HG02678 (cell line): ENCODE measurements around the gene GALNT17.

Experiments
- ATAC-seq: cut with Tn5 transposase; IDR thresholded peaks from one replicate; pipeline ENCODE4 v1.9.1; 2021; ENCODE audit warnings: mild to moderate bottlenecking, moderate library complexity; ENCODE audit not compliant: unreplicated experiment

GALNT17 gene

DNA sequence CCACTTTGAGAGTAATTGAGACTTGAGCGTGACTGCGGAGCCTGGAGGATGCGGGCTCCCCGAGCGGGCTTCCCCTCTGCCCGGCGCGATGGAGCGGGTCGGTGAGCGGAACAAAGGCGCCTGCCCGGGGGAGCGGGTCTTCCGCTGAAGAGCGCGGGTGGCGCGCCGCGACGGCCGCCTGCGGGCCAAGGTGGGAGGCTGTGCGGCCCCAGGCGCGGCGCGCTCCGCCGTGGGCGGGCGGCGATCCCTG, at the start of gene GALNT17:
GALNT17 (plus strand) TSS at position 18 of the 250 bp plus-strand sequence.
- ATAC-seq: no peak

- no peak for ATAC-seq
Measured at GRCh38 chr7:71095266-71095860, 36.6 kb upstream of the GALNT17 start.

- ATAC-seq: no peak
Measured at GRCh38 chr7:71096351-71096750, 35.6 kb upstream of the GALNT17 start.

- no peak for ATAC-seq
Measured at GRCh38 chr7:71106226-71106625, 25.7 kb upstream of the GALNT17 start.

- ATAC-seq: no peak
Measured at GRCh38 chr7:71112436-71112835, 19.5 kb upstream of the GALNT17 start.

DNA sequence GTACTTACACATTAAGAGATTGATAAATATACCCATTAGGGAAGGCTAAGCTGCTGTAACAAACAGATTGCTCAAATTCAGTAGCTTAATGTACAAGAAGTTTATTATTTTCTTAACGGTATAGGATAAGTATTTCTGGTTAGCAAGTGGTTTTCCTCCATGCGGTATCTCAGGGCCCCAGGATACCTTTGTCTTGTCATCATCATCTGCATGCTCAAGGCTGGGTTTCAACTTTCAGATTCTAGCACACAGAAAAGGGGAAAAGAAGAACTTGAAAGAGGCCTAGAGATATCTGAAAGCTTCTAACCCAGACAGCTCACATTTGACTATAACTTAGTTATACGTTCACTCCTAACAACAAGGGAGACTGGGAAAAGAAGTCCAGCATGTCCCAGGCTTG, 11.8 kb upstream of the GALNT17 start:
- no peak for ATAC-seq

DNA sequence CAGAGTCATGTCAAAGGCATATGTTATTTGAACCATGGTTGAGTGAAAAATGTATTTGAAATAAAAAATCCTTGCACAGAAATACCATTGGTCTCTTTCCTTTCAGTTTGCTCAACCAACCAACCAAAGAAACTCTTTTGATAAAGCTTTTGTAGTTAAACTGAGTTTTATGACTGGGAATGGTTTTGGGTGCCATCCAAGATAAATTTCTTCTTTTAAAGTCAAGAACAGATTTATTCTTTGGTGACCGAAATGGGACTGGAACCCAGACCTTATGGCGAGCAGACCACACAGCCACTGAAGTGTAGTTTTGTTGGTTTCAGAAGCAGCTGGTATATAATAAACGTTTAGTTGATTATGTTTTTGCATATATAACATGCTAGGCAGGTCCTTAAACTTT, 2.8 kb upstream of the GALNT17 start:
- ATAC-seq: no peak

DNA sequence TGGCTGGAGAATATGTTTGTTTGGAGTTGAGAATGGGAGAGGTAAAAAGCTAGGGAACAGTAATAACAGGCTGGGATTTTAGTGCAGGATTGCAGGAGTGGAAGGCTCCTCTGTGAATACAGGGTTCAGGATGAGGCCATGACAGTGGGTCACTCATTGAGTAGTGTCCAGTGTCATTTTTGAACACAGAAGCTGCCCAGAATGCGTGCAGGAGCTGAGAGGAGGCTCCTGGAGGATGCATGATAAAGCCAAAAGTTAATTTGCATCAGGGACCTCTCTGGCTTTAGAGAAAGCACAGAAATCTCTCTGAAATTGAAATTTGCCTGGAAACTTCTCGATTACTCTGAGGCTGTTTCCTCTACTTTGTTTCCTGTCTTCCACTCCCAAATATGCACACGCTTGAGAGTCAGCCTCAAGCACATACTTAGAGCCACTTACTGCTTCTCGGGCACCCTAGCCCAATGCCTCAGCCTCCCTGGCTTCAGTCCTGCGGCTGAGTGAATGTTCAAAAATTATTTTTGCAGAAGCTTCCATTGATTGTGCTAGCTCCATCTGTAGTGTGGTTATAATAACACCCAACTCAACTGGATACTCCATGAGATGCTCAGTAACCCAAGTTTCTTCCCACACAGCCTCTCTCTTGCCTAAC, 1.8 kb upstream of the GALNT17 start:
- ATAC-seq: no peak

- ATAC-seq: no peak
Measured at GRCh38 chr7:71131256-71132126, 453 bp upstream of the GALNT17 start.

DNA sequence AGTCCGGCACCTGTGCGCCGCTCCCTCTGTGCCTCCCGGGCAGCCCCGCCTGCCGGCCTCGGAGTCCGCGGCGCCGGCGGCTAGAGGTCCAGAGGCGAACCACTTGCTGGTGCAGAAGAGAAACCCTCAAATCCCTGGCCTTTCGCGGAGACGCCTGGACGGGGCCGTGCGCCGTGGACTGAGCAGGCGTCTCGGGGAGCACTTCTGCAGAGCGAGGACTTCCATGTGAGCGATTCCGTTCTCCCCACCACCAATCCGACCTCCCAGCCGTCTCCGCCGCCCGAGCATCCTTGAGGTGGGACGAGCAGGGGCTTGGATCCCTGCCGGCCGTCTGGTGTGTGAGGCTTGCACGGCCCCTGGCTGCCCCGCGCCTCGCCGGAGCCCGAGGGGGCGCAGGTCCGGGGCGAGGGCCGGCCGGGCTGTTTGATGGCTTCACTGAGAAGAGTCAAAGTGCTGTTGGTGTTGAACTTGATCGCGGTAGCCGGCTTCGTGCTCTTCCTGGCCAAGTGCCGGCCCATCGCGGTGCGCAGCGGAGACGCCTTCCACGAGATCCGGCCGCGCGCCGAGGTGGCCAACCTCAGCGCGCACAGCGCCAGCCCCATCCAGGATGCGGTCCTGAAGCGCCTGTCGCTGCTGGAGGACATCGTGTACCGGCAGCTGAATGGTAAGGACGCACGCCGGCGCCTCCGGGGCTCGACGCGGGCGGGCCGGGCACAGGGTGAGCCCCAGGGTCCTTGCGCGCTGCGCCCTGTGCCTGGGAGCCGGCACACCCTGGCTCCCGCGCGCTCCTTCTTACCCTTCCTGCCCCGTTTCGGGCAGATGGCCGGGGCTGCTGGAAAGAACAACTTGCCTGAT, 660 bp downstream of the GALNT17 start:
- ATAC-seq: no peak

DNA sequence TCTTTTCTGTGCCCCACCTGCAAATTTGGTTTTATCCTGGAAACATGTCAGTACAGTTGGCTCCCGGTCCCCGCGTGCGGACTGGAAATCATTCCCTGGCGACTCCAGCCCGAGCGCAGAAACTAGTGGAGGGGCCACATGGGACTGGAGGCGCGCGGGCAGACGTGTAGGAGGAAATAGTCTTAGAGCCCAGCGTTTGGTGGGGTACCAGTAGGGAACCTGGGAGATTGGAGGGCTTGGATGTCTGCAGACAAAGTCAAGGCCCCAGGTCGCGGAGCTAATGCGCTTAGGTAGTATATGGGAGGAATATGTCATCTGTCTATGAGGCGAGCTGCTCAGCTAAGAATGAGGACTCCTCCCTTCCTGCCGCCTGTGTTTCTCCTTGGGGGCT, 1.3 kb downstream of the GALNT17 start:
- ATAC-seq: no peak

- ATAC-seq: no peak
Measured at GRCh38 chr7:71133856-71134255, 1.9 kb downstream of the GALNT17 start.

DNA sequence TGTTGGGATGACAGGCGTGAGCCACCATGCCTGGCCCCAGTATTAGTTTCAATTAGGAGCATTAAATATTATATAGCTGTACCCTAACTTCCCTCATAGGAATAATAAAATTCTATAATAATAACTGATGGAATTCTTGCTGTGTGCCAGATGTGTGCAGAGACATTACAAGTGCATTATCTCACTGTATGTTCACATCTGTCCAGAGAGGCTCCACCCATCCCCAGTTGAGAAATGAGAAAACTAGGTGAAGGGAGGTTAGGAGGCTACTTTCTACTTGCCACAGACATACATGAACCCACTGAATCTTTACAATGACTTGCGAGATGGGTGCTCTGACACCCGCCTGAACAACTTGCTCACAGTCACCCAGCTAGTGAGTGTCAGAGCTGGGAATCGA, 3.2 kb downstream of the GALNT17 start:
- no peak for ATAC-seq

- ATAC-seq: no peak
Measured at GRCh38 chr7:71135663-71136062, 3.7 kb downstream of the GALNT17 start.

GRCh38 chr7:71137479-71137878, 5.5 kb downstream of the GALNT17 start:
- ATAC-seq: no peak

- ATAC-seq: no peak
Measured at GRCh38 chr7:71140264-71140663, 8.3 kb downstream of the GALNT17 start.

- ATAC-seq: no peak
Measured at GRCh38 chr7:71144963-71145362, 13.0 kb downstream of the GALNT17 start.

DNA sequence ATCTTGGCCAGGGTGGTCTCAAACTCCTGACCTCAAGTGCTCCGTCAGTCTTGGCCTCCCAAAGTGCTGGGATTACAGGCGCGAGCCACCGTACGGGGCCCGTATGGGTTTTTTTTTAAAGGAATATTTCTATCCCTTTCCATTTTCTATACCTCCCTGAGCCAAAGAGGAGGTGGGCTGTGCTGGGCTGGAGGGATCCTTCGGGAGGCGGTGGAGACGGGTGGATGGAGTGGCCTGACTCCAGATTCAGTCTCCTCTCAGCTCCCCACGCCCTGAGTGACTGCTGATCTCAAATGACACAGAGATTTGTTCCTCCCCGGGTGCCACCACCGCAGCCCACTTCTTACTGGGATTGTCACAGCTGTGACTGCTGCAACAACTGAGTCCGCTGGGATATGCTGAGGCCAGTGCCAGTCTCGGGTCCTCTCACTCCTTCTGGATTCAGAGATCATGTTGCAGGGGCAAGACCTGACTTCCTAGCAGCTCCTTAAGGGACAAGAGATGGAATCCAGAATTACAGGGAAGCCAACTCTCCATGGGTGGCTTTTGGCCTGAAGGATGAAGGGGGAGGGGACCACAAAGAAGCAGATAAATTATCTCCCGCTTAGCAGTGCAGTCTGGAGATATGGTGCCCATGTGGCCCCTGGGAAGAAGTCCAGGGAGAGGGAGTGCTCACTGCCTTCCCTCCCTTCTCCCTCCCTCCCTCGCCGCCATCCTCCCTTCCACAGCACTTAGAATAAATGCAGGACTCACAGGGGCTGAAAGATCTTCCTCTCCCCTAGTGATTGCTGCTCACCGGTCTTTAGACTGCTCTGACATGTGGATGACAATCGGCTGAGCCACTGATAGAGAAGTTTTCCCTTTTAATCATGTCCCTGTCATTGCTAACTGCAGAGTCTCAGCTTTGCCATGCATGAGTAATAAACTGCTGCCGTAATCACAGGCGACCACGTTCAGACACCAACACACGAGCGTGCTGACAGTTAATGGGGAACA, 14.3 kb downstream of the GALNT17 start:
- ATAC-seq: no peak

- no peak for ATAC-seq
Measured at GRCh38 chr7:71148098-71148497, 16.2 kb downstream of the GALNT17 start.

DNA sequence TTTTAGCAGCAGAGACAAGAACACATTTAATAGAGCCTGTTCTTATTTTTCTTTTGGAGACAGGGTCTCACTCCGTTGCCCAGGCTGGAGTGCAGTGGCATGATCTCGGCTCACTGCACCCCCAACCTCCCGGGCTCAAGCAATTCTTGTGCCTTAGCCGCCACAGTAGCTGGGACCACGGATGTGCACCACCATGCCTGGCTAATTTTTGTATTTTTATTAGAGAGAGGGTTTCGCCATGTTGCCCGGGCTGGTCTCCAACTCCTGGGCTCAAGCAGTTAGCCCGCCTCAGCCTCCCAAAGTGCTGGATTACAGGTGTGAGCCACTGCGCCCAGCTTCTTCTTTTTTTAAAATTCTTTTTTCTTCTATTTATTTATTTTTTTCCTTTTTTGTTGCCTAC, 23.3 kb downstream of the GALNT17 start:
- no peak for ATAC-seq
